Erythroblast (primary cell): ENCODE measurements around the gene AP2A2.
"Not testable (repeated sequence)": the region's sequence is repeated elsewhere in the genome, so short reads cannot be mapped to it uniquely, and the experiment has no call there.

Source experiments
- DNase-seq, 2 experiments: peaks; one replicate each; lab custom pipeline; 2025; lab: John Stamatoyannopoulos, UW
- GATA1 ChIP-seq: IDR thresholded peaks from 2 replicates; pipeline ENCODE4 v1.6.1; 2011; ENCODE audit warnings: low read depth, mild to moderate bottlenecking, control low read depth, low read length, moderate library complexity
- POLR2A ChIP-seq: IDR thresholded peaks from 2 replicates; pipeline ENCODE4 v1.6.1; 2011; ENCODE audit warnings: mild to moderate bottlenecking, low read length

Gene AP2A2

DNA sequence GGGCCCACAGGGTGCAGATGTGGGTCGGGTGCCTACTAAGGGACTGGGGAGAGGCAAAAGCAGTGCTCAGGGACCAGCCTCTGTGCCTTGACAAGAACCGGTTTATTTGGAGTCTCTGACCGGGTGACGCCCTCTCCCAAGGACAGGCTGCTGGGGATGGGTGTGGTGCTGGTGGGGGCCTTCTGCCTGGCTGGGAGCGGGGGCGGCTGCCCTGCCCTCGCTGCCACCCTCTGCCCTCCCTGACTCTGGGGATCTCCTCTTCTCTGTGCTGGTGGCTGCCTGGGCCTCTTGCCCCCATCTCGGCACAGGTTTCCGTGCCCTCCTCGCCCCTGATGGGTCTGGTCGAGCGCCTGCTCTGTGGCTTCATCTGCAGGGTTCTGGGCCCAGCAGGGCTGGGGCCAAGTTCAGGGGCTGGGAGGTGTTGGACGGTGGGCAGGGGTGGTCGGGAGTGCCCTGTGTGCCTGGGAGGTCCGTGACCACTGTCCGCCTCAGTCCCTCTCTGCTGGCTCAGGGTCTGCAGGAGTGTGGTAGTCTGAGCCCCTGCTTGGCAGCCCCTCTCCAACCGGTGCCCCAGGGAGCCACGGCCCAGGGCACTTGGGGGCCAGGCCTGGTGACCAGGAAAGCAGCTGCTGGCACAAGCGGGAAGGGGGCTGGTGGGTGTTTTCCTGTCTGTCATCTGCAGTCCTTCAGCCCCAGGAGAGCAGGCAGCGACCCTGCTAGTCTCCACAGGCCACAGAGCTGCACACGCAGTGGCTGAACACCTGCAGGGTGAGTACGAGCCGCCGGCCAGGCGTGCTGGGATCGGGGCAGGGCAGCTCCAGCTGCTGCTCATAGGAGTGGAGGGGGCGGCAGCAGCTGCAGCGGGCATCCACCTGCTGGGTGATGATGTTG, 87.3 kb downstream of the AP2A2 start:
- no peak for TF ChIP-seq POLR2A
- no peak for DNase-seq

DNA sequence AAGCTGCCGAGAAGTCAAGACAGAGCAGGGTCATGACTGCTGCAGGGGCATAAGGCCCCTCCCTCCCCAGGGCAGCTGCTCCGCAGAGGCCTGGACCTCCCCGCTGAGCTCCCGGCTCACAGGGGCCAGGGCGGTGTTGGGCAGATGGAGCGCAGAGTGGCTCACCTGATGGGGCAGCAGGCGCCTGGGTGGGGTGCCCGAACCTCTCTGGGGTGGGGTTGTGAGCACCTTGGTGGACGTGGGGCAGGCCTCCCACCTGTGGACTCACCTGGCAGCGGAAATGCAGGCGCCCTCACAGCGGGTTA, 87.9 kb downstream of the AP2A2 start:
- no peak for DNase-seq
- no peak for TF ChIP-seq GATA1
- no peak for TF ChIP-seq POLR2A

DNA sequence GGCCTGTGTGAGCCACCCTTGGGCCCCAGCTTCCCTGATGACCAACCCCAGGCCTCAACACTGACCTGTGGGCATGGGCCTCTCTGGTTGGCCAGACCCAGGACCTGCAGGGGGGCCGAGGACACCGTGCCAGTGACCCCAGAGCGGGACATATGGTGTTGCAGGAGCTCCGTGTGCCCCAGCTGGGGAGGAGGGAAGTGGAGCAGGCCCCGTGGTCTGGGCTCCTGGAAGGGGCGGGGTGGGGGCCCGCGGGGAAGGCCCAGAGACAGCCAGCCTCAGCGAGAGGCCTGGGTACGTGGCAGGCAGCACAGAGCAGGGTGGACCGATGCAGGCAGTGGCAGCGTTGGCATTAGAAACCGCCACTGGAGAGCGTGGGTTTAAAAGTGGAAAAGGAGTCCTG, 88.6 kb downstream of the AP2A2 start:
- DNase-seq, result no peak
- TF ChIP-seq POLR2A, result no peak
- TF ChIP-seq GATA1, result no peak

DNA sequence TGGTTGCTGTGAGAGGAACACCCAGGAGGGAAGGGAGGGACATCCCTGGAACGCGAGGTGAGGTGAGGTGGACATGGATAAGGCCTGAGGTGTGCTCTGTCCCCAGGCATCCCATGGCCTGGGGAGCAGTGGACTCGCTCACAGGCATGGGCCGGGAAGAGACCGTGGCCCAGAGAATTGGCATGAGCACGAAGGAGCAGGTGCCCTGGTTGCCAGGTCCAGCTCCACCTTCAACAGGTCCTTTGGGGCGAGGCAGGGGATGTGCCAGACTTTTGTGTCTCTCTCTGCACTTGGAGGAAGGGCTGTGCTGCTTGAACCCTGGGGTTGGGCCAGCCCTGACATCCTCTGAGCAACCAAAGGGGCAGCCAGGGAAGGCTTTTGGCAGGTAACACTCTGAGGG, 89.4 kb downstream of the AP2A2 start:
- TF ChIP-seq GATA1, result no peak
- no peak for TF ChIP-seq POLR2A
- DNase-seq, result no peak

DNA sequence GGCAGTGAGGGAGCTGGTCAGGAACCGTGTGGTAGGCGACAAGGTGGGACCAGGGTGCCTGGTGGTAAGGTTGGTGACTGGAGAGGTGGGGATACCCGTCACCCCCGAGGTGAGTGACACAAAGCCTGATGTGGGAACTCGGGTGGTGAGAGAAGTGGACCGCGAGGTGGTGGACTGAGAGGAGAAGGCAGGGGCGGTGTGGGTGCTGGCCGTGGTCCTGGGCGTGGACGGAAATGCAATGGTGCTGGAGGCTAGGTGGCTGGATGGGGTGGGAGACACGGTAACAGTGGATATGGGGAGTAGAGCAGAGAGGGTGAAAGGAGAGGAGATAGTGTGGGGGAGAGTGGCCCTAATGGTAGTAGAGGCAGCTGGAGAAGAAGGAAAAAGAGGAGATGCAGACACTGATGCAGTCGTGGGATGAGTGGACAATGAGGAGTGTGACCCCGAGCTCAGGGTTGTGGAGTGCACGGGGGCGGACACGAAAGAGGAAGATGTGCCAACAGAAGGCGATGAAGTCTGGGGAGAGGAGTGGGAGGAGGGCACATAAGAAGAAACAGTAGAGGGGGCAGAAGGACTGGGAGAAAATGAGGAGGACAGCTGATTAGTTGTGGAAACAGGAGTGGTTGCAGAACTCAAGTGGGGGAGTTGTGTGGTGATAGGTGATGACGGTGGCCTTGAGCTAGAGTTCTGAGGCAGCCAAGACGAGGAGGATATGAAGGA, 90.3 kb downstream of the AP2A2 start:
- TF ChIP-seq GATA1, result no peak
- TF ChIP-seq POLR2A, result no peak

DNA sequence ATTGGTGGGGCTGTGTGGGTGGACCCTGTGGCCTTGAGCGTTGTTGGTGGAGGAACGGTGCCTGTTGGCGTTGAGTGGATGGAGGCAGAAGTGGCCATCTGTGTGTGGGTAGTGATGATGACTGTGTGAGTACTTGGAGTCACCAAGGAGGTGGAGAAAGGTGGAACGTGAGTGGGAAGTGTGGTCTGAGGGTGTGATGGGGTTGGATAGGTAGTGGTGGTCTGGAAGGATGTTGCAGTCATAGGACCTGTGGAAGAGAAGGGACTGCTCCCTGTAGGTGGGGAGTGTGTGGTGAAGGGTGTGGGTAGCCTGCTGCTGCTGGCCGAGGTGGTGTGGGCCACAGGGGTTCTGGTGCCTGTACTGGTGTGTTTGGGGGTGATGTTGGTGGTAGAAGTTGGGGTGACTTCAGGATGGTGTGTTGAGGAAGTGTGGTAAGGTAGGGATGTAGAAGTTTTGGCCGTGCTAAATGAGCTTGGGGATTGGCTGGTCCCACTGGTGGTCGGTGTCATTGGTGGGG, 91.0 kb downstream of the AP2A2 start:
- DNase-seq, result not testable (repeated sequence)

More for the DNA sequence above, 90.3 kb downstream of the AP2A2 start:
- no peak for DNase-seq

DNA sequence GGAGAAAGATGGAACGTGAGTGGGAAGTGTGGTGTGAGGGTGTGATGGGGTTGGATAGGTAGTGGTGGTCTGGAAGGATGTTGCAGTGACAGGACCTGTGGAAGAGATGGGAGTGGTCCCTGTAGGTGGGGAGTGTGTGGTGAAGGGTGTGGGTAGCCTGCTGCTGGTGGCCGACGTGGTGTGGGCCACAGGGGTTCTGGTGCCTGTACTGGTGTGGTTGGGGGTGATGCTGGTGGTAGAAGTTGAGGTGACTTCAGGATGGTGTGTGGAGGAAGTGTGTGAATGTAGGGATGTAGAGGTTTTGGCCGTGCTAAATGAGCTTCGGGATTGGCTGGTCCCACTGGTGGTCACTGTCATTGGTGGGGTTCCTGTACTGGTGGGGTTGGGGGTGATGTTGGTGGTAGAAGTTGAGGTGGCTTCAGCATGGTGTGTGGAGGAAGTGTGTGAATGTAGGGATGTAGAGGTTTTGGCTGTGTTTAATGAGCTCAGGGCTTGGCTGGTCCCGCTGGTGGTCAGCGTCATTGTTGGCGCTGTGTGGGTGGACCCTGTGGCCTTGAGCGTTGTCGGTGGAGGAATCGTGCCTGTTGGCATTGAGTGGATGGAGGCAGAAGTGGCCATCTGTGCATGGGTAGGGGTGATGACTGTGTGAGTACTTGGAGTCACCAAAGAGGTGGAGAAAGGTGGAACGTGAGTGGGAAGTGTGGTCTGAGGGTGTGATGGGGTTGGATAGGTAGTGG, 91.8 kb downstream of the AP2A2 start:
- TF ChIP-seq GATA1 (no peak), POLR2A (no peak)
- DNase-seq, result no peak

DNA sequence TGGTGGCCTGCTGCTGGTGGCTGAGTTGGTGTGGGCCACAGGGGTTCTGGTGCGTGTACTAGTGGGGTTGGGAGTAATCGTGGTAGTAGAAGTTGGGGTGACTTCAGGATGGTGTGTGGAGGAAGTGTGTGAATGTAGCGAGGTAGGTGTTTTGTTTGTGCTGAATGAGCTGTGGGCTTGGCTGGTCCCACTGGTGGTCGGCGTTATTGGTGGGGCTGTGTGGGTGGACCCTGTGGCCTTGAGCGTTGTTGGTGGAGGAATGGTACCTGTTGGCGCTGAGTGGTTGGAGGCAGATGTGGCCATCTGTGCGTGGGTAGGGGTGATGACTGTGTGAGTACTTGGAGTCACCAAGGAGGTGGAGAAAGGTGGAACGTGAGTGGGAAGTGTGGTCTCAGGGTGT, 92.4 kb downstream of the AP2A2 start:
- TF ChIP-seq GATA1 (no peak), POLR2A (no peak)
- DNase-seq, result no peak

DNA sequence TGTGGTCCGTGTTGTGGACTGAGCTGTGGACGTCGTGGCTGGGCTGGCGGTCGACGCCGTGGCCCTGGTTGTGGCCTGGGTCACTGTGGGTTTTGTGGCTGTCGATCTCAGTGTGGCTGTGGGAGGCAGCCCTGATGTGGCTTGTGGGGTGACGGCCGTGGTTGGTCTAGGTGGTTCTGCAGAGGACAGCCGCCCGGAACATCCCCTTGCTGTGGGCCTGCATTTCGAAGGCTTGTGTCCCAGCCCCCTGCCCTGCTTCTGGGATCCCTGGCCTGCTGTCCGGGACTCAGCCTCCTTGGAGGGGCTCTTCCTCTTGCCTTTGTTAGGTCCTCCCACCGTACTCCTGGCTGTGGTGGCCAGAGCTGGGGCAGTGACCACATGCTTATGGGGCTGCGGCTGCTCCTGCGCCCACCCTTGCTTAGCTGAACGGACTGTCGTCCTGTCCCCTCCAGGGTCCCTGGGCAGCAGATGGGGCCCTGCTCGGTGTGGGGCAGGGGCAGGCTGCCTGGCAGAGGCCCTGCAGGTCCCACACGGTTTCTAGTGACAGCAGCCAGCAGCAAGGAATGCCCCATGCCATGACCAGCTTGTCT, 93.7 kb downstream of the AP2A2 start:
- TF ChIP-seq GATA1 (no peak), POLR2A (no peak)

DNA sequence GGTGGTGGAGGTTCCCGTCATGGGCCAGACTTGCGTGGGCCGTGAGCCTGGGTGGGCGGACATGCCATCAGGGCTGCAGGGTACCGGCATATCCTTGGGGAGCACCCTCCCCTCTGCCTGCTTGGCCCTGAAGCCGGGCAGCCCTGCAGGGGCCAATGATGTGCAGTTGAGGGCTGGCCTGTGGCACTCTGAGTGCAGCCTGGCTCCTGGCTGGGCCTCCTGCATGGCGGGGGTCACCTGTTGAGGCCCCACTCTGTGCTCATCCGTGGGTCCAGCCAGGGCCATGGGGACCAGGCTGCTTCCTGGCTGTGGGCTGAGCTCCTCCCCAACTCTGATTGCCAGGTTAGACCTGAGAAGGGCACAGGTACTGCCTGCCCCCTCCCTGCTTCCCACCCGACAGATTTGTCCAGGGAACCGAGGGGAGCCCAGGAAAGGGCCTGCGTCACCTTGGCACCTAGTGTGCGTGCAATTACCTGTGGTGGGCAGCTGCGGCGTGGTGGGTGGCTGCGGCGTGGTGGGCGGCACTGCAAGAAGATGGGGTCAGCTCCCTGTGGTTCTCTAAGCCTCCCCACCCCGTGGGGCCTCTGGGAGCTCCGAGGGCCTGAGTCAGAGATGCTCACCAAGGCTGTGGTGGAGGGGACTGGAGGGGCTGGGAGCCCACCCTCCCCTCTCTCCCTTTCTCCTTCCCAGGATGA, 94.7 kb downstream of the AP2A2 start:
- TF ChIP-seq POLR2A, result no peak
- no peak for TF ChIP-seq GATA1
- no peak for DNase-seq

More for the DNA sequence above, 93.7 kb downstream of the AP2A2 start:
- no peak for DNase-seq

DNA sequence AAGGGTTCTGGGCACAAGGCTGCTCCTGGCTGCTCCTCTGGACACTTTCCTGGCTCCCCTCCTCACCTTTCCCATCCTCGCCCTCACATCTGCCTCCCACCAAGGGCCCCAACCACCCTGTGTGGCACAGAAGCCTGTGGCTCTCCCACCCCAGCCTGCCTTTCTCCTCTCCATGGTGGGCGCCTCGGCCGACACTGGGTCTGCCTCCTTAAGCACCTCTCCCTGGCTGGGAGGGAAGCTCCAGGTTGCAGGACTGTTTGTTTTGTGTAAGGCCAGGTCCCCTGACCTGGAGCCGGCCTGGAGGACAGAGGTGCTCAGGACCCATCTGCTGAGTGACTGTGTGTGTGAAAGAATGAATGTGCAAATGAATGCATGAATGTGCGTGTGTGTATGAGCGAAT, 96.7 kb downstream of the AP2A2 start:
- no peak for TF ChIP-seq GATA1
- no peak for TF ChIP-seq POLR2A
- DNase-seq, result no peak

DNA sequence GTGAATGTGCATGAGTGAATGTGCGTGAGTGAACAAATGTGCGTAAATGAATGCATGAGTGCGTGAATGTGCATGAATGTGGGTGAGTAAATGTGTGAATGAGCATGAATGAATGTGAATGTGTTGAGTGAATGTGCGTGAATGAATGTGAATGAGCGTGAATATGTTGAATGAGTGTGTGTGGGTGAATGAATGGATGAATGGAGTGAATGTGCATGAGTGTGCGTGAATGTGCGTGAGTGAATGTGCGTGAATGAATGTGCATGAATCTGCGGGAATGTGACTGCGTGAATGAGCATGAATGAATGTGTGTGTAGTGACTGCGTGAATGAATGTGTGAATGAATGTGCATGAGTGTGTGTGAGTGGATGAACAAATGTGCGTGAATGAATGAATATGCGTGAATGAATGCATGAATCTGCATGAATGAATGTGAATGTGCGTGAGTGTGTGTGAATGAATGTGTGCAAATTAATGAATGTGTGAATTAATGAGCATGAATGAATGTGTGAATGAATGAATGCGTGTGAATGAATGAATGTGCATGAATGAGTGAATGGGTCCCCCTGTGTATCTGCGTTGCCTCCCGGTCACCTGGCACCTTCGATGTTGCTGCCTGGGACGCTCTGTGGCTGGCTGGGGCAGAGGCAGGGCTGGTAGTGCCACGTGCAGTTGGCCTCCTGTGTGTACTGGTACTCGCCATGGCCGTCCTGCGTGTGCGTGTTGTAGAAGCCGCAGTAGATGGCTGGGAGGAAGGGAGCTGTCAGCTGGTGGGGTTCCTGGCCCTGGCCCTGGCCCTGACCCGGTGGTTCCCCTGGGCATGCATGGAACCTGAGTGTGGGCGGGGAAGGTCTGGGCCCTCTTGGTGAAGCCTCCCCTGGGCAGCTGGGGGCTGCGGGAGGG, 97.5 kb downstream of the AP2A2 start:
- TF ChIP-seq POLR2A (no peak), GATA1 (no peak)
- DNase-seq, result no peak
